Type B pancreatic cell (in vitro differentiated cells): Measurements from ENCODE around the gene KLF13. TPM values are rescaled to one million over a fixed set of nuclear protein-coding genes. Genes with fewer than 3 reads are reported as not detected.

Source experiments
- DNase-seq: peaks from one replicate; pipeline ENCODE4 v3.0.0; 2021; ENCODE audit warnings: mixed read lengths; ENCODE audit not compliant: unreplicated experiment; ENCODE audit errors: extremely low spot score
- H3K27ac Mint-ChIP-seq: 2 replicates; pipeline ENCODE4 v1.8.0; 2021; ENCODE audit warnings: mild to moderate bottlenecking, mixed read lengths
- H3K27me3 Mint-ChIP-seq: 2 replicates; pipeline ENCODE4 v1.8.0; 2021; ENCODE audit warnings: mixed read lengths
- H3K36me3 Mint-ChIP-seq: 2 replicates; pipeline ENCODE4 v1.8.0; 2021; ENCODE audit warnings: mixed read lengths
- H3K4me1 Mint-ChIP-seq: one replicate; pipeline ENCODE4 v1.8.0; 2021; ENCODE audit warnings: mixed read lengths; ENCODE audit not compliant: unreplicated experiment
- H3K4me3 Mint-ChIP-seq: 2 replicates; pipeline ENCODE4 v1.8.0; 2021; ENCODE audit warnings: mild to moderate bottlenecking, mixed read lengths
- H3K9me3 Mint-ChIP-seq: 2 replicates; pipeline ENCODE4 v1.8.0; 2021; ENCODE audit warnings: mixed read lengths
- CTCF ChIP-seq: fragments of 200-600 bp; sonication (generic); conservative IDR thresholded peaks from 2 replicates; pipeline ENCODE4 v1.5.0; 2021; ENCODE audit warnings: antibody characterized with exemption, mild to moderate bottlenecking
- total RNA-seq: library from RNA; stranded (reverse); gene quantifications from 2 replicates; pipeline ENCODE4 v1.2.1, GENCODE V29; 2021; ENCODE audit warnings: low replicate concordance

Gene KLF13
- total RNA-seq, 1 donor from 2014 or later: 38.6 TPM

GRCh38 chr15:31332681-31333071 lies 6.0 kb downstream of the KLF13 start:
- H3K27ac Mint-ChIP-seq: peak overlapping the region; percentile 22
- H3K9me3 Mint-ChIP-seq: no peaks in the 10 kb centered on the region
- no peak for TF ChIP-seq CTCF
- peaks cover 35% of the 10 kb centered on the region for H3K4me1 Mint-ChIP-seq
- no peak for DNase-seq
- H3K4me3 Mint-ChIP-seq: no peak overlapping the region
- H3K36me3 Mint-ChIP-seq: no peaks in the 10 kb centered on the region
- no peaks in the 10 kb centered on the region for H3K27me3 Mint-ChIP-seq

- H3K4me1 Mint-ChIP-seq: peaks cover 39% of the 10 kb centered on the region
- H3K9me3 Mint-ChIP-seq: no peaks in the 10 kb centered on the region
- no peak overlapping the region for H3K4me3 Mint-ChIP-seq
- no peaks in the 10 kb centered on the region for H3K36me3 Mint-ChIP-seq
- no peak for TF ChIP-seq CTCF
- H3K27ac Mint-ChIP-seq: no peak overlapping the region
- no peak for DNase-seq
- no peaks in the 10 kb centered on the region for H3K27me3 Mint-ChIP-seq
These were observed 6.5 kb downstream of the KLF13 start for GRCh38 chr15:31333119-31333518.

GRCh38 chr15:31333820-31334219 lies 7.2 kb downstream of the KLF13 start:
- no peak for DNase-seq
- Mint-ChIP-seq H3K9me3 (no peaks in the 10 kb centered on the region), H3K4me3 (no peak overlapping the region), H3K27ac (no peak overlapping the region), H3K4me1 (peaks cover 38% of the 10 kb centered on the region), H3K27me3 (no peaks in the 10 kb centered on the region), H3K36me3 (no peaks in the 10 kb centered on the region)
- TF ChIP-seq CTCF: no peak

- Mint-ChIP-seq H3K9me3 (no peaks in the 10 kb centered on the region), H3K27me3 (no peaks in the 10 kb centered on the region), H3K4me3 (no peak overlapping the region), H3K27ac (peak overlapping the region; percentile 8), H3K36me3 (no peaks in the 10 kb centered on the region), H3K4me1 (peaks cover 28% of the 10 kb centered on the region)
- TF ChIP-seq CTCF: no peak
- no peak for DNase-seq
These were observed 9.5 kb downstream of the KLF13 start for GRCh38 chr15:31335989-31336592.

GRCh38 chr15:31336593-31337295 lies 10.1 kb downstream of the KLF13 start:
- no peak for TF ChIP-seq CTCF
- no peaks in the 10 kb centered on the region for H3K36me3 Mint-ChIP-seq
- peaks cover 27% of the 10 kb centered on the region for H3K4me1 Mint-ChIP-seq
- peak overlapping the region; percentile 46 for H3K27ac Mint-ChIP-seq
- no peak for DNase-seq
- H3K9me3 Mint-ChIP-seq: no peaks in the 10 kb centered on the region
- no peaks in the 10 kb centered on the region for H3K27me3 Mint-ChIP-seq
- H3K4me3 Mint-ChIP-seq: no peak overlapping the region
